KMS-11 (cell line): ENCODE measurements around the gene MAN2A2.

Experiments used
- H2AFZ ChIP-seq: fragments of 200-600 bp; sonication (generic); 2 replicates; pipeline ENCODE4 v1.6.1; 2016; ENCODE audit warnings: antibody characterized with exemption, mixed run types, low read depth
- H3K27ac ChIP-seq: fragments of 200-600 bp; sonication (generic); 2 replicates; pipeline ENCODE4 v1.6.1; 2016; ENCODE audit warnings: mild to moderate bottlenecking, mixed run types
- H3K27me3 ChIP-seq: fragments of 200-600 bp; sonication (generic); 2 replicates; pipeline ENCODE4 v1.6.1; 2017; ENCODE audit warnings: mild to moderate bottlenecking, low read depth, mixed run types, moderate library complexity; ENCODE audit not compliant: insufficient read depth
- H3K36me3 ChIP-seq: fragments of 200-600 bp; sonication (generic); 2 replicates; pipeline ENCODE4 v1.6.1; 2017; ENCODE audit warnings: mild to moderate bottlenecking, mixed run types; ENCODE audit not compliant: insufficient read depth
- H3K4me1 ChIP-seq: fragments of 200-600 bp; sonication (generic); 2 replicates; pipeline ENCODE4 v1.6.1; 2016; ENCODE audit warnings: mild to moderate bottlenecking, low read depth, mixed run types; ENCODE audit not compliant: poor library complexity, severe bottlenecking
- H3K4me2 ChIP-seq: fragments of 200-600 bp; sonication (generic); 2 replicates; pipeline ENCODE4 v1.7.0; 2016; ENCODE audit warnings: mild to moderate bottlenecking, mixed run types
- H3K4me3 ChIP-seq: fragments of 200-600 bp; sonication (generic); IDR thresholded peaks from 2 replicates; pipeline ENCODE4 v1.6.1; 2017; ENCODE audit warnings: low read depth, low read length, mixed read lengths; ENCODE audit not compliant: insufficient read depth
- H3K79me2 ChIP-seq: fragments of 200-600 bp; sonication (generic); 2 replicates; pipeline ENCODE4 v1.6.1; 2016; ENCODE audit warnings: low read depth, mixed run types; ENCODE audit not compliant: insufficient read depth
- H3K9ac ChIP-seq: fragments of 200-600 bp; sonication (generic); 2 replicates; pipeline ENCODE4 v1.6.1; 2016; ENCODE audit warnings: mild to moderate bottlenecking, mixed run types
- H4K20me1 ChIP-seq: fragments of 200-600 bp; sonication (generic); 2 replicates; pipeline ENCODE4 v1.6.1; 2016; ENCODE audit warnings: mild to moderate bottlenecking, mixed run types; ENCODE audit not compliant: insufficient read depth
- CTCF ChIP-seq: fragments of 200-600 bp; sonication (generic); conservative IDR thresholded peaks from 2 replicates; pipeline ENCODE4 v1.6.1; 2017; ENCODE audit warnings: low read depth, mild to moderate bottlenecking, antibody characterized with exemption, low read length, moderate library complexity, mixed read lengths

The MAN2A2 gene

GRCh38 chr15:90913398-90913944 is 10.4 kb downstream of the MAN2A2 start:
- no peaks in the 10 kb centered on the region for H3K27me3 ChIP-seq
- H3K36me3 ChIP-seq, result no peaks in the 10 kb centered on the region
- H3K27ac ChIP-seq, result no peak overlapping the region
- H4K20me1 ChIP-seq, result no peaks in the 10 kb centered on the region
- H3K4me2 ChIP-seq, result no peak overlapping the region; the same call in 1 of the 2 replicates
- no peaks in the 10 kb centered on the region for H3K79me2 ChIP-seq
- TF ChIP-seq CTCF, result no peak
- no peak overlapping the region for H3K9ac ChIP-seq
- peaks cover 33% of the 10 kb centered on the region for H3K4me1 ChIP-seq
- H3K4me3 ChIP-seq, result no peak overlapping the region
- H2AFZ ChIP-seq, result no peak overlapping the region

- no peaks in the 10 kb centered on the region for H3K27me3 ChIP-seq
- H4K20me1 ChIP-seq, result no peaks in the 10 kb centered on the region
- no peaks in the 10 kb centered on the region for H3K36me3 ChIP-seq
- H3K4me2 ChIP-seq, result peak overlapping the region; percentile 31
- no peak for TF ChIP-seq CTCF
- H3K79me2 ChIP-seq, result no peaks in the 10 kb centered on the region
- H3K27ac ChIP-seq, result peak overlapping the region; percentile 27; the same call in 1 of the 2 replicates
- no peak overlapping the region for H3K4me3 ChIP-seq
- peaks cover 33% of the 10 kb centered on the region for H3K4me1 ChIP-seq
- H2AFZ ChIP-seq, result no peak overlapping the region
- H3K9ac ChIP-seq, result no peak overlapping the region
Measured at GRCh38 chr15:90914305-90915080, 11.4 kb downstream of the MAN2A2 start.

- no peaks in the 10 kb centered on the region for H3K79me2 ChIP-seq
- H3K4me2 ChIP-seq, result peak overlapping the region; percentile 31
- no peaks in the 10 kb centered on the region for H3K36me3 ChIP-seq
- H3K27ac ChIP-seq, result peak overlapping the region; percentile 27; the same call in 1 of the 2 replicates
- H4K20me1 ChIP-seq, result no peaks in the 10 kb centered on the region
- H3K9ac ChIP-seq, result no peak overlapping the region
- H3K4me1 ChIP-seq, result peaks cover 33% of the 10 kb centered on the region
- no peaks in the 10 kb centered on the region for H3K27me3 ChIP-seq
- H2AFZ ChIP-seq, result no peak overlapping the region
- TF ChIP-seq CTCF, result no peak
- no peak overlapping the region for H3K4me3 ChIP-seq
Measured at GRCh38 chr15:90915216-90915807, 12.2 kb downstream of the MAN2A2 start.

GRCh38 chr15:90915808-90916440 is 12.8 kb downstream of the MAN2A2 start:
- no peak for TF ChIP-seq CTCF
- H3K27ac ChIP-seq, result no peak overlapping the region
- no peaks in the 10 kb centered on the region for H3K36me3 ChIP-seq
- no peaks in the 10 kb centered on the region for H3K27me3 ChIP-seq
- peak overlapping the region; percentile 31; the same call in 1 of the 2 replicates for H3K4me2 ChIP-seq
- H4K20me1 ChIP-seq, result no peaks in the 10 kb centered on the region
- no peak overlapping the region for H2AFZ ChIP-seq
- no peak overlapping the region for H3K9ac ChIP-seq
- H3K79me2 ChIP-seq, result no peaks in the 10 kb centered on the region
- no peak overlapping the region for H3K4me3 ChIP-seq
- peaks cover 33% of the 10 kb centered on the region for H3K4me1 ChIP-seq
